Peyer's patch (tissue), 4 donors: ENCODE data around the gene SEMA5B.

Experiments used
- POLR2A ChIP-seq, 2 donors: fragments of 450-650 bp; IDR thresholded peaks; one replicate each; pipeline ENCODE4 v1.5.1; 2017; ENCODE audit warnings: antibody characterized with exemption in 2 of 2, mild to moderate bottlenecking in 2 of 2, moderate library complexity in 2 of 2
- TF ChIP-seq, protein P1 (sequence below), 6 experiments: fragments of 450-650 bp in 4 of 6; fragments of 200-600 bp in 2 of 6; sonication (generic) in 1 of 6; IDR thresholded peaks; one replicate each; pipeline ENCODE4 v1.5.1; 2017 to 2019; ENCODE audit warnings: antibody characterized with exemption in 6 of 6, mild to moderate bottlenecking in 3 of 6, moderate library complexity in 1 of 6

DNA sequence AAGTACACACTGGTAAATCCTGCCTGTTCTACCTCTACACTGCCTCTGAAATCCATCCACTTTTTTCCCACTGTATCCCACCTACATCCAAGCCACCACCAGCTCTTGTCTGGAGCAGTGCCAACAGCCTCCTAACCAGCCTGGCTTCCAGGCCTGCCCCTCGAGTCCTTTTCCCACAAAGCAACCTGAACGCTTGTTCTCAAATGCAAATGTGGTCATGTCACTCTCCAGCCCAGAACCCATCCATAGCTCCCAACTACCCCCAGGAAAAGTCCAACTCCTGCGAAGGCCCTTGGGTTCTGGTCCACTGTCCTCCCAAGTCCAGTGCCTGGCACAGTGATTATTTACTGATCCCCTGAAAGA is 83.8 kb downstream of the SEMA5B start:
- TF ChIP-seq POLR2A (IDR thresholded peaks at IDR 0.05) = no peak
- TF ChIP-seq, protein P1, sequence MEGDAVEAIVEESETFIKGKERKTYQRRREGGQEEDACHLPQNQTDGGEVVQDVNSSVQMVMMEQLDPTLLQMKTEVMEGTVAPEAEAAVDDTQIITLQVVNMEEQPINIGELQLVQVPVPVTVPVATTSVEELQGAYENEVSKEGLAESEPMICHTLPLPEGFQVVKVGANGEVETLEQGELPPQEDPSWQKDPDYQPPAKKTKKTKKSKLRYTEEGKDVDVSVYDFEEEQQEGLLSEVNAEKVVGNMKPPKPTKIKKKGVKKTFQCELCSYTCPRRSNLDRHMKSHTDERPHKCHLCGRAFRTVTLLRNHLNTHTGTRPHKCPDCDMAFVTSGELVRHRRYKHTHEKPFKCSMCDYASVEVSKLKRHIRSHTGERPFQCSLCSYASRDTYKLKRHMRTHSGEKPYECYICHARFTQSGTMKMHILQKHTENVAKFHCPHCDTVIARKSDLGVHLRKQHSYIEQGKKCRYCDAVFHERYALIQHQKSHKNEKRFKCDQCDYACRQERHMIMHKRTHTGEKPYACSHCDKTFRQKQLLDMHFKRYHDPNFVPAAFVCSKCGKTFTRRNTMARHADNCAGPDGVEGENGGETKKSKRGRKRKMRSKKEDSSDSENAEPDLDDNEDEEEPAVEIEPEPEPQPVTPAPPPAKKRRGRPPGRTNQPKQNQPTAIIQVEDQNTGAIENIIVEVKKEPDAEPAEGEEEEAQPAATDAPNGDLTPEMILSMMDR (IDR thresholded peaks at IDR 0.05) = no peak
